Transverse colon (tissue), 4 donors: ENCODE measurements around the gene CAPN12. TPM values are rescaled to one million over a fixed set of nuclear protein-coding genes. Genes with fewer than 3 reads are reported as not detected.

Experiments used
- DNase-seq: peaks from one replicate; pipeline ENCODE4 v3.0.0-alpha.2; 2019
- H3K27ac ChIP-seq, 4 donors: fragments of 200-600 bp; sonication (generic); 2 replicates each; pipeline ENCODE4 v1.5.1; 2016 to 2018; ENCODE audit warnings: inconsistent platforms in 4 of 4
- H3K27me3 ChIP-seq: fragments of 200-600 bp; sonication (generic); 2 replicates; pipeline ENCODE4 v1.5.1; 2017; ENCODE audit warnings: inconsistent platforms
- H3K36me3 ChIP-seq, 4 donors: fragments of 200-600 bp; sonication (generic); 2 replicates each; pipeline ENCODE4 v1.5.1; 2017 to 2019; ENCODE audit warnings: inconsistent platforms in 4 of 4
- H3K4me1 ChIP-seq, 4 donors: fragments of 200-600 bp; sonication (generic); 2 replicates each; pipeline ENCODE4 v1.5.1; 2017 to 2020; ENCODE audit warnings: inconsistent platforms in 4 of 4
- H3K4me3 ChIP-seq, 4 donors: fragments of 200-600 bp; sonication (generic); 1 replicate in 1 of 4; 2 replicates in 3 of 4; pipeline versions ENCODE4 v1.5.1 to v1.6.1; 2017 to 2019; ENCODE audit warnings: inconsistent platforms in 4 of 4
- H3K9me3 ChIP-seq, 2 donors: fragments of 200-600 bp; sonication (generic); 2 replicates each; pipeline ENCODE4 v1.5.1; 2017 to 2019; ENCODE audit warnings: inconsistent platforms in 2 of 2
- EP300 ChIP-seq: sonication (generic); formaldehyde crosslinking; IDR thresholded peaks from one replicate; pipeline ENCODE4 v1.6.1; 2017; ENCODE audit warnings: antibody characterized with exemption, low read depth
- POLR2A ChIP-seq: fragments of 450-650 bp; IDR thresholded peaks from one replicate; pipeline ENCODE4 v1.6.1; 2016; ENCODE audit warnings: antibody characterized with exemption, mild to moderate bottlenecking, moderate library complexity
- POLR2AphosphoS5 ChIP-seq, 3 donors: sonication (generic); formaldehyde crosslinking; IDR thresholded peaks; one replicate each; pipeline ENCODE4 v1.6.1; 2016; ENCODE audit warnings: antibody characterized with exemption in 3 of 3
- WGBS, 2 donors: methylation state at CpG; one replicate each; pipeline ENCODE4 v1.1.5; 2018; ENCODE audit warnings: low coverage in 1 of 2; 5-methylcytosine and 5-hydroxymethylcytosine counted together
- in situ Hi-C, 4 donors: fragments of 200-750 bp; cut with MboI; loops; one replicate each; pipeline versions ENCODE4 v1.15.0 to v1.15.1; 2017; ENCODE audit warnings: low sequenced_read_pairs in 3 of 4, low pct_ligation_motif_present in 1 of 4, low pct_unique_long_range_greater_than_20kb in 1 of 4
- intact Hi-C: fragments of 100-400 bp; cut with DNase I; formaldehyde crosslinking; loops from one replicate; pipeline ENCODE4 v1.15.1; 2023; ENCODE audit warnings: low total_unique reads
- total RNA-seq, 4 donors: library from RNA; depleted of rRNA; stranded (reverse); fragments of >200 nt; gene quantifications; one replicate each; pipeline ENCODE4 v1.1.0, GENCODE V29; 2016
- TF ChIP-seq, protein P1 (sequence below), 5 experiments: fragments of 200-600 bp in 3 of 5; fragments of 450-650 bp in 2 of 5; sonication (generic) in 3 of 5; IDR thresholded peaks; 1 replicate in 2 of 5; 2 replicates in 3 of 5; pipeline ENCODE4 v1.5.1; 2016 to 2017; ENCODE audit warnings: antibody characterized with exemption in 5 of 5, inconsistent platforms in 3 of 5, mild to moderate bottlenecking in 2 of 5, moderate library complexity in 1 of 5

CAPN12 gene
- total RNA-seq, 4 donors from 2014 or later = 2.6 to 44.8 (median 14.4) TPM; not detected in 1

DNA sequence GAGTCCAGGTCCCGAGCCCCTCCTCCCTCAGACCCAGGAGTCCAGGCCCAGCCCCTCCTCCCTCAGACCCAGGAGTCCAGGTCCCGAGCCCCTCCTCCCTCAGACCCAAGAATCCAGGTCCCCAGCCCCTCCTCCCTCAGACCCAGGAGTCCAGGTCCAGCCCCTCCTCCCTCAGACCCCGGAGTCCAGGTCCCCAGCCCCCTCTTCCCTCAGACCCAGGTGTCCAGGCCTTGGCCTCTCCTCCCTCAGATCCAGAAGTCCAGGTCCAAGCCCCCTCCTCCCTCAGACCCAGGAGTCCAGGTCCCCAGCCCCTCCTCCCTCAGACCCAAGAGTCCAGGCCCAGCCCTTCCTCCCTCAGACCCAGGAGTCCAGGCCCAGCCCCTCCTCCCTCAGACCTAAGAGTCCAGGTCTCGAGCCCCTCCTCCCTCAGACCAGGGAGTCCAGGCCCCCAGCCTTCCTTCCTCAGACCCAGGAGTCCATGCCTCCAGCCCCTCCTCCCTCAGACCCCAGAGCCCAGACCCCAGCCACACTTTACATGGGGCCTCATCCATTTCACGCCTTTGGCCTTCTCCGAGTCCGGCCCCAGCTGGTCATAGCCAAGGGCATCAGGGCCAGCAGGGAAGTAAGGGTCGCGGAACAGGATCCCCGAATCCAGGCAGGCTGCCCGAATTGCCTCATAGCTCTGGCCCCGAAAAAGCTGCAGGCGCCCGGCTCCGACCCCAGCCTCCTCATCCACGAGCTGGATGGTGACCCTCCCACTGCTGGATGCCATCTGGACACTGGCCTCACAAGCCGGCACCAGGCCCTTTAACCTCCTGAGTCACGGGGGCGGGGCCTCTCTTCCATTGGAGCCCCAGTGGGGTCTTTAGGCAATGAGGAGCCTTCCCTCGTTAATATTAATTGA is 628 bp downstream of the CAPN12 start:
- 82% methylated on average over 18 of the region's 20 CpGs; no CpG with 5 or more reads in 1 of the 2 donors for WGBS, 2 donors
- intact Hi-C loops = no loop called here
- in situ Hi-C loops = loop anchor here in 1 of 4 donors (10.0 kb wide), 1 partner anchor 151 kb away; the partner anchor contains the start of genes NFKBIB and SIRT2
- Histone ChIP-seq H3K27ac (no peak overlapping the region), H3K4me3 (no peak overlapping the region), H3K27me3 (no peaks in the 10 kb centered on the region), H3K4me1 (no peaks in the 10 kb centered on the region), H3K36me3 (no peaks in the 10 kb centered on the region), H3K9me3 (no peaks in the 10 kb centered on the region)
- DNase-seq = no peak
- no peak for TF ChIP-seq POLR2A
- TF ChIP-seq, protein P1, sequence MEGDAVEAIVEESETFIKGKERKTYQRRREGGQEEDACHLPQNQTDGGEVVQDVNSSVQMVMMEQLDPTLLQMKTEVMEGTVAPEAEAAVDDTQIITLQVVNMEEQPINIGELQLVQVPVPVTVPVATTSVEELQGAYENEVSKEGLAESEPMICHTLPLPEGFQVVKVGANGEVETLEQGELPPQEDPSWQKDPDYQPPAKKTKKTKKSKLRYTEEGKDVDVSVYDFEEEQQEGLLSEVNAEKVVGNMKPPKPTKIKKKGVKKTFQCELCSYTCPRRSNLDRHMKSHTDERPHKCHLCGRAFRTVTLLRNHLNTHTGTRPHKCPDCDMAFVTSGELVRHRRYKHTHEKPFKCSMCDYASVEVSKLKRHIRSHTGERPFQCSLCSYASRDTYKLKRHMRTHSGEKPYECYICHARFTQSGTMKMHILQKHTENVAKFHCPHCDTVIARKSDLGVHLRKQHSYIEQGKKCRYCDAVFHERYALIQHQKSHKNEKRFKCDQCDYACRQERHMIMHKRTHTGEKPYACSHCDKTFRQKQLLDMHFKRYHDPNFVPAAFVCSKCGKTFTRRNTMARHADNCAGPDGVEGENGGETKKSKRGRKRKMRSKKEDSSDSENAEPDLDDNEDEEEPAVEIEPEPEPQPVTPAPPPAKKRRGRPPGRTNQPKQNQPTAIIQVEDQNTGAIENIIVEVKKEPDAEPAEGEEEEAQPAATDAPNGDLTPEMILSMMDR (IDR thresholded peaks at IDR 0.05) = no peak
- TF ChIP-seq POLR2AphosphoS5 (IDR thresholded peaks at IDR 0.05) = no peak
- TF ChIP-seq EP300 = no peak

DNA sequence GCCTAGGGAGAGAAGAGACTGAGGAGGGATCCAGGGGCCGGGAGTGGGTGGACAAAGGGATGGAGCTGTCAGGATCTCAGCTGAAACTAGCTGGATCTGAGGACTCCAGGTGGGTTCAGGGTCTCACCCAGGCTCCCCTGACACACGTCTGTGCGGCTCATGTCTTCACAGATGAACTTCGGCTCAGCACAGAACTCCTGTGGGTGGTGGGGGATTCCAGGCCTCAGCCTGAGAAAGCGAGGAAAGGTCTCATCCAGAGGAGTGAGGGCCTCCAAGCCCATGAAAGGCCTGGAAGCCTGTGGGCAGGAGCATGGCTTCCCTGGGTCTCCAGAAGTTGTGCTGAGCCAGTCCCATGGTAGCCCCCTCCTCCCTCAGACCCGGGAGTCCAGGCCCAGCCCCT is 1.4 kb downstream of the CAPN12 start:
- intact Hi-C loops = no loop called here
- in situ Hi-C loops = loop anchor here in 1 of 4 donors (10.0 kb wide), 1 partner anchor 152 kb away; the partner anchor contains the start of genes NFKBIB and SIRT2
- no peak overlapping the region for H3K27ac ChIP-seq
- no peaks in the 10 kb centered on the region for H3K36me3 ChIP-seq
- TF ChIP-seq, protein P1 (IDR thresholded peaks at IDR 0.05) = no peak
- TF ChIP-seq POLR2AphosphoS5 (IDR thresholded peaks at IDR 0.05) (no peak), EP300 (no peak), POLR2A (no peak)
- WGBS, 2 donors = 89 to 100% methylated on average over 3 to 5 of the region's 6 CpGs
- no peaks in the 10 kb centered on the region for H3K4me1 ChIP-seq
- no peaks in the 10 kb centered on the region for H3K9me3 ChIP-seq
- H3K4me3 ChIP-seq = no peak overlapping the region
- no peak for DNase-seq
- no peaks in the 10 kb centered on the region for H3K27me3 ChIP-seq

DNA sequence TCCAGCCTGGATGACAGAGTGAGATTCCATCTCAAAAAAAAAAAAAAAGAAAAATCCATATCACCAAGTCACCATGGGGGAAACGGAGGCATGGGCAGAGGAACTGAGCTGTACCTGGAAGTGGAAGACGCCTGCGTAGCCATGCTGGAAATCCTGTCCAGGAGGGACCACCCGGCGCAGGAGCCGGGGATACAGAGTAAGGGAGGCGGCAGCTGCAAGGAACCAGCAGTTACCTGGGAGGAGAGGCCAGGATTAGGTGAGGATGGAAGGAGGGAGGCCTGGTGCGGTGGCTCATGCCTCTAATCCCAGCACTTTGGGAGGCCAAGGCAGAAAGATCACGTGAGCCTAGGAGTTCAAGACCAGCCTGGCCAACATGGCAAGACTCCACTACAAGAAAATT is 2.0 kb downstream of the CAPN12 start:
- in situ Hi-C loops (loop anchor here in 1 of 4 donors (10.0 kb wide), 1 partner anchor 153 kb away; the partner anchor contains the start of genes NFKBIB and SIRT2), intact Hi-C loops (no loop called here)
- TF ChIP-seq EP300 = no peak
- TF ChIP-seq, protein P1 (IDR thresholded peaks at IDR 0.05) = no peak
- Histone ChIP-seq H3K9me3 (no peaks in the 10 kb centered on the region), H3K36me3 (no peaks in the 10 kb centered on the region), H3K4me3 (no peak overlapping the region), H3K4me1 (no peaks in the 10 kb centered on the region), H3K27me3 (no peaks in the 10 kb centered on the region), H3K27ac (no peak overlapping the region)
- no peak for DNase-seq
- 97 to 100% methylated on average over 7 to 9 of the region's 9 CpGs for WGBS, 2 donors

DNA sequence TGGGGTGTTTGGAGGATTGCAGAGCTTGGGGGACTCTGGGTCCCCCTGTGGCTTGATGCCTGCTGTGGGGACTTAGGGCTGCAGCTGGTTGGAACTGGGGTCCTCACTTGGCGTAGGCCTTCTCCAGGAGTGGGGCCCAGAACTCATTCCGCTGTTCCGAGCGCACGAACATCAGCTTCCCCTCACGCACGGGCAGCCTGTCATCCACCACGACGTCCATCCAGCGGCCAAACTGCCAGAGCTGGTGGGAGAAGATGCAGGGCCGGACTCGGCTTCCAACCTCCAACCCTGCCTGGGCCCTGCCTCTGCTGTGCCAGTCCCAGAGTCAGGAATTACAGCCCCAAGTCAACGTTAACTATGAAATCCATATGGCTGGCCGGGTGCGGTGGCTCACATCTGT is 2.6 kb downstream of the CAPN12 start:
- TF ChIP-seq, protein P1 (IDR thresholded peaks at IDR 0.05) = no peak
- TF ChIP-seq POLR2A (no peak), EP300 (no peak), POLR2AphosphoS5 (IDR thresholded peaks at IDR 0.05) (no peak)
- no peak for DNase-seq
- no peaks in the 10 kb centered on the region for H3K9me3 ChIP-seq
- no peak overlapping the region for H3K4me3 ChIP-seq
- 95% methylated on average over 15 of the region's 15 CpGs; no CpG with 5 or more reads in 1 of the 2 donors for WGBS, 2 donors
- H3K27ac ChIP-seq = no peak overlapping the region
- no peaks in the 10 kb centered on the region for H3K36me3 ChIP-seq
- intact Hi-C loops (no loop called here), in situ Hi-C loops (loop anchor here in 1 of 4 donors (10.0 kb wide), 1 partner anchor 153 kb away; the partner anchor contains the start of genes NFKBIB and SIRT2)
- H3K27me3 ChIP-seq = no peaks in the 10 kb centered on the region
- peaks cover 0 to 5% (median 4%) of the 10 kb centered on the region in 4 donors for H3K4me1 ChIP-seq
